ENCODE measurements around the gene SLC9A1.

GRCh38 chr1:27150183-27150582 lies 4.7 kb downstream of the SLC9A1 start:
- TF ChIP-seq EZH2phosphoT487 (IDR thresholded peaks at IDR 0.05), result no peak
- no peak for TF ChIP-seq CTCF (IDR thresholded peaks at IDR 0.05)
- no peak for TF ChIP-seq EZH2 (IDR thresholded peaks at IDR 0.05)

All from neural progenitor cell (in vitro differentiated cells).